Brain microvascular endothelial cell (primary cell): ENCODE data around the gene DZIP3.

ENCODE experiments used
- DNase-seq: peaks from one replicate; pipeline ENCODE4 v3.0.0-alpha.2; 2020
- H3K27ac ChIP-seq: fragments of 250-450 bp; sonication (Bioruptor Pico); 2 replicates; pipeline ENCODE4 v1.5.1; 2020; ENCODE audit warnings: mild to moderate bottlenecking, moderate library complexity
- H3K27me3 ChIP-seq: fragments of 250-450 bp; sonication (Bioruptor Pico); replicated peaks from 2 replicates; pipeline ENCODE4 v1.5.1; 2020; ENCODE audit warnings: mild to moderate bottlenecking
- H3K36me3 ChIP-seq: fragments of 250-450 bp; sonication (Bioruptor Pico); replicated peaks from 2 replicates; pipeline ENCODE4 v1.5.1; 2020; ENCODE audit warnings: mild to moderate bottlenecking
- H3K4me3 ChIP-seq: 2 replicates; pipeline ENCODE4 v1.5.1; 2011; ENCODE audit warnings: low read depth, mild to moderate bottlenecking, control low read depth, low read length, moderate library complexity
- CTCF ChIP-seq: IDR thresholded peaks from 2 replicates; pipeline ENCODE4 v1.5.1; 2011; ENCODE audit warnings: low read depth, mild to moderate bottlenecking, moderate library complexity, low read length, control low read depth, inconsistent platforms; ENCODE audit errors: missing control alignments
- in situ Hi-C: cut with HindIII; loops from 2 replicates; pipeline ENCODE4 v1.10.0; 2017; ENCODE audit warnings: low sequenced_read_pairs, low pct_ligation_motif_present

Gene DZIP3

DNA sequence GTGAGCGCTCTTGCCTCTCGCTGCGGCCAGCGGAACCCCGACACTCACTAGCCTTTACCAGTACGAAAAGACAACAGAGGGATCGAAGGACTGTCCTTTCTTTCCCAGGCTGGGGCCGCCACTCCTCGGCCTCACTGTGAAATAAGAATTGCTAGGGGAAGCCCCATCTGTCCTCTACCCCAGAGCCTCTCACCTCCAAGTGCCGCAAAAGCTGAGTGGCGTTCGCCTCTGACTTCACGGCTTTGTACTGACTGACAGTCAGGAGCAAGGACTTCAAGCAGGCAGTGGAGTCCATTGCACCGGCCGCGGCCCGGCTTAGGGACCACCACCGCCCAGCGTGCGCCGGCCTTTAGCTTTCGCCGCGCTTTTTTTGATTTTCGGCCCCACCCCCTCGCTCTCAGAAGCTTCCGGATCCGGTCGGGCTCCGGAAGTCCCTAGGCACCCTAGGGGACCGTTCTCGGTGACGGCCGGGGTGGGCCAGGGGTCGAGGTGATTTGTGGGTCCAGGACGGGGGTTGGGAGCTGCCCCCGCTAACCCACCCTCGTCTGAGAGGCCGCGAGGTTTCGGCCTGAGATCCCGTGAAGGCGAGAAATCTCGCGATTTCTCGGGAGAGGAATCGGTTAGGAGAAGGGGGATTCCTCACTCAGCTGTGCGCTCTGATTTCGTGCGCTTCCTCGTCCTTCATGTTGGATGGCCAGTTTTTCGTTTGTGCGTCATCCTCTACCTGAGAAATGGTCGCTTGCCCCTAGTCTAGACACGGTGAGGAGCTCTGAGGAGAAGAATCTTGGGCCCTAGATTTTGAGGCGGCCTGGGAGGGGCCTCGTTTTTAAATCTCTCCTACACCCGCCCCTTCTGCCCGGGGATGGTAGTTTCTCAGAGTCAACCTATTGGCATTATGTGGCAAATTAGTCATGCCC lies at the start of gene DZIP3, which contains the start of gene CIP2A:
DZIP3 (plus strand) TSS at position 642 of the 917 bp plus-strand sequence. CDS start 15,685 bp downstream, outside the sequence.
CIP2A (minus strand) TSS at position 358 of the 917 bp plus-strand sequence; CDS start at position 295, 63 bp downstream.
- H3K36me3 ChIP-seq, result no peaks in the 10 kb centered on the region
- peak within 1 kb of the TSS; percentile 98 for H3K27ac ChIP-seq
- in situ Hi-C loops, result no loop called here
- no peaks in the 10 kb centered on the region for H3K27me3 ChIP-seq
- DNase-seq, result peak; percentile 91
- H3K4me3 ChIP-seq, result peak within 1 kb of the TSS; percentile 90
- no peak for TF ChIP-seq CTCF

DNA sequence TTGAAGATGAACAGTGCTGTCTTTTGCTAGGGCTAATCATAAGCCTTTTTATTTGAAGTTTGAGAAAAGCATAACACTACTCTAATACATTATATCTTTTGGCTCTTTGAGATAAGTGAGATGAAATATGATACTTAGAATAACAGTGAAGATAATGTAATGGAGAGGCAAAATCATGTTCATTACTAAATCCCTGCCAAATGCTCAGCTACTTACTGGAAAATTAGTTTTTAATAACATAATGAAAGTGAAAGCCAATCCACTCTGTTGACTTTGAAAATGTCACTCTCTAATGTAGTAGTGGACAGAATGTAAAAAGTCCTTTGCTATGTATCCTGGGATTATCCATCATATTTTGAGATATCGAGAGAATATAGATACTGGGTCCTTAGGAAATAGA lies 43.3 kb upstream of the DZIP3 start:
- no peak for DNase-seq
- no peaks in the 10 kb centered on the region for H3K27me3 ChIP-seq
- no peak overlapping the region for H3K4me3 ChIP-seq
- in situ Hi-C loops, result no loop called here
- H3K36me3 ChIP-seq, result no peaks in the 10 kb centered on the region
- TF ChIP-seq CTCF, result no peak
- no peak overlapping the region for H3K27ac ChIP-seq

GRCh38 chr3:108546692-108547091 lies 42.8 kb upstream of the DZIP3 start:
- H3K27ac ChIP-seq, result no peak overlapping the region
- TF ChIP-seq CTCF, result no peak
- in situ Hi-C loops, result no loop called here
- DNase-seq, result no peak
- no peak overlapping the region for H3K4me3 ChIP-seq
- H3K27me3 ChIP-seq, result no peaks in the 10 kb centered on the region
- H3K36me3 ChIP-seq, result no peaks in the 10 kb centered on the region

- in situ Hi-C loops, result no loop called here
- no peaks in the 10 kb centered on the region for H3K27me3 ChIP-seq
Observed at GRCh38 chr3:108548304-108548703, 41.2 kb upstream of the DZIP3 start.

GRCh38 chr3:108548886-108549285 lies 40.6 kb upstream of the DZIP3 start:
- no peak for TF ChIP-seq CTCF
- DNase-seq, result no peak
- no peak overlapping the region for H3K4me3 ChIP-seq
- no peaks in the 10 kb centered on the region for H3K36me3 ChIP-seq
- in situ Hi-C loops, result no loop called here
- no peak overlapping the region for H3K27ac ChIP-seq
- no peaks in the 10 kb centered on the region for H3K27me3 ChIP-seq

More at GRCh38 chr3:108548304-108548703, 41.2 kb upstream of the DZIP3 start:
- DNase-seq, result no peak
- TF ChIP-seq CTCF, result no peak
- H3K4me3 ChIP-seq, result no peak overlapping the region
- no peaks in the 10 kb centered on the region for H3K36me3 ChIP-seq
- no peak overlapping the region for H3K27ac ChIP-seq
